Esophagus squamous epithelium (tissue), 5 donors: ENCODE data around the gene ARL5A. TPM values are rescaled to one million over a fixed set of nuclear protein-coding genes. Genes with fewer than 3 reads are reported as not detected.

Experiments
- DNase-seq: peaks from one replicate; lab custom pipeline; 2025; lab: John Stamatoyannopoulos, UW
- H3K27ac ChIP-seq, 4 donors: fragments of 200-600 bp; sonication (generic); one replicate each; pipeline ENCODE4 v1.5.1; 2016 to 2019; ENCODE audit warnings: mild to moderate bottlenecking in 1 of 4
- H3K27me3 ChIP-seq, 4 donors: fragments of 200-600 bp; sonication (generic); 1 replicate in 3 of 4; 2 replicates in 1 of 4; pipeline versions ENCODE4 v1.5.1 to v1.6.0; 2017 to 2021; ENCODE audit warnings: antibody characterized with exemption in 1 of 4
- H3K36me3 ChIP-seq, 3 donors: fragments of 200-600 bp; sonication (generic); one replicate each; pipeline ENCODE4 v1.5.1; 2016 to 2019
- H3K4me1 ChIP-seq, 3 donors: fragments of 200-600 bp; sonication (generic); one replicate each; pipeline ENCODE4 v1.5.1; 2017 to 2019
- H3K4me3 ChIP-seq, 4 donors: fragments of 200-600 bp; sonication (generic); 1 replicate in 3 of 4; 2 replicates in 1 of 4; pipeline ENCODE4 v1.5.1; 2016 to 2019; ENCODE audit warnings: mild to moderate bottlenecking in 2 of 4, moderate library complexity in 1 of 4
- H3K9me3 ChIP-seq, 3 donors: fragments of 200-600 bp; sonication (generic); one replicate each; pipeline ENCODE4 v1.5.1; 2016 to 2019
- POLR2A ChIP-seq, 4 donors: fragments of 450-650 bp; IDR thresholded peaks; one replicate each; pipeline ENCODE4 v1.6.1; 2017; ENCODE audit warnings: antibody characterized with exemption in 4 of 4, mild to moderate bottlenecking in 4 of 4, moderate library complexity in 3 of 4
- WGBS, 2 donors: methylation state at CpG; one replicate each; pipeline ENCODE4 v1.1.5; 2018; 5-methylcytosine and 5-hydroxymethylcytosine counted together
- intact Hi-C: fragments of 100-400 bp; cut with DNase I; formaldehyde crosslinking; loops from one replicate; pipeline ENCODE4 v1.15.0; 2022
- total RNA-seq, 4 donors: library from RNA; depleted of rRNA; stranded (reverse); fragments of >200 nt; gene quantifications; one replicate each; pipeline ENCODE4 v1.1.0, GENCODE V29; 2016
- TF ChIP-seq, protein P1 (sequence below), 6 experiments: fragments of 450-650 bp in 4 of 6; fragments of 200-600 bp in 2 of 6; sonication (generic) in 2 of 6; IDR thresholded peaks; one replicate each; pipeline ENCODE4 v1.5.1; 2016 to 2019; ENCODE audit warnings: antibody characterized with exemption in 6 of 6, mild to moderate bottlenecking in 4 of 6, moderate library complexity in 4 of 6
- donor health status: DM: yes; HTN: yes; CAD: no.

Gene ARL5A
- total RNA-seq, 4 donors from 2014 or later, result 41.8 to 81.5 (median 47.2) TPM

DNA sequence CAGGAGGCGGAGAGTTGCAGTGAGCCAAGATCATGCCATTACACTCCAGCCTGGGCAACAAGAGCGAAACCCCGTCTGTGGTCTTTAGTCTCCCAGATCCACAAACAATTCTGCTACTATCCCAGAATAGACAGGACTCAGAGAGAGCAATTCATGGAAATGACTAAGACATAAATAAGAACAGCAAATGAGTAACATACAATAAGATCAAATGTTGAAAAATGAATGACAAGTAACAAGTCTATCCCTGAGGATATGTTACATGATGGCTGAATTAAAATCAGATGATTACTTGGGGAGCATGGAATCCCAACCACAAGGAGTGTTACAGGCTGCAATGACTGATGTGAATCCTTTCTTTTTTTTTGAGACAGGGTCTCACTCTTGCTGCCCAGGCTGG lies 10.3 kb downstream of the ARL5A start:
- Histone ChIP-seq H3K4me1 (peaks cover 0 to 18% (median 0%) of the 10 kb centered on the region in 3 donors), H3K27me3 (no peaks in the 10 kb centered on the region), H3K27ac (no peak overlapping the region), H3K36me3 (peaks cover 0 to 37% (median 0%) of the 10 kb centered on the region in 3 donors), H3K4me3 (no peak overlapping the region), H3K9me3 (no peaks in the 10 kb centered on the region)
- TF ChIP-seq, protein P1, sequence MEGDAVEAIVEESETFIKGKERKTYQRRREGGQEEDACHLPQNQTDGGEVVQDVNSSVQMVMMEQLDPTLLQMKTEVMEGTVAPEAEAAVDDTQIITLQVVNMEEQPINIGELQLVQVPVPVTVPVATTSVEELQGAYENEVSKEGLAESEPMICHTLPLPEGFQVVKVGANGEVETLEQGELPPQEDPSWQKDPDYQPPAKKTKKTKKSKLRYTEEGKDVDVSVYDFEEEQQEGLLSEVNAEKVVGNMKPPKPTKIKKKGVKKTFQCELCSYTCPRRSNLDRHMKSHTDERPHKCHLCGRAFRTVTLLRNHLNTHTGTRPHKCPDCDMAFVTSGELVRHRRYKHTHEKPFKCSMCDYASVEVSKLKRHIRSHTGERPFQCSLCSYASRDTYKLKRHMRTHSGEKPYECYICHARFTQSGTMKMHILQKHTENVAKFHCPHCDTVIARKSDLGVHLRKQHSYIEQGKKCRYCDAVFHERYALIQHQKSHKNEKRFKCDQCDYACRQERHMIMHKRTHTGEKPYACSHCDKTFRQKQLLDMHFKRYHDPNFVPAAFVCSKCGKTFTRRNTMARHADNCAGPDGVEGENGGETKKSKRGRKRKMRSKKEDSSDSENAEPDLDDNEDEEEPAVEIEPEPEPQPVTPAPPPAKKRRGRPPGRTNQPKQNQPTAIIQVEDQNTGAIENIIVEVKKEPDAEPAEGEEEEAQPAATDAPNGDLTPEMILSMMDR (IDR thresholded peaks at IDR 0.05), result no peak
- intact Hi-C loops, result no loop called here
- WGBS, 2 donors, result 91 to 96% methylated on average over 3 of the region's 3 CpGs
- no peak for DNase-seq

DNA sequence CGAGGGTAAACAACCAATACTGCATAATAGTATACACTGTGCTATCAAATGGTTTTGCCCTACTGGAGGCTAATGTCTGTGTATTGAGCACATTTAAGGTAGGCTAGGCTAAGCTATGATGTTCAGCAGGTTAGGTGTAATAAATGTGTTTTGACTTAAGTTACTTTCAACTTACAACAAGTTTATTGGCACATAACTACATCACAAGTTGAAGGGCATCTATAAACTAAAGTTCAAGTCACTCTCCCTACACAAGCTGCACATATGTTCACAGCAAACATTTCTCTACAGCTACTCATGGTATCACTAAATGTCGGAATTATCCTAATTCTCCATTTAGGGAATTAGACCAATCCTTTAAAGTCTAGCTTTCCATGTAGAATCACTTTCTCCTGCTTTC lies 11.4 kb downstream of the ARL5A start:
- DNase-seq, result no peak
- Histone ChIP-seq H3K36me3 (peaks cover 0 to 48% (median 0%) of the 10 kb centered on the region in 3 donors), H3K4me1 (peaks cover 0 to 12% (median 0%) of the 10 kb centered on the region in 3 donors), H3K9me3 (no peaks in the 10 kb centered on the region), H3K4me3 (no peak overlapping the region), H3K27ac (no peak overlapping the region), H3K27me3 (no peaks in the 10 kb centered on the region)
- TF ChIP-seq, protein P1 (IDR thresholded peaks at IDR 0.05), result no peak
- TF ChIP-seq POLR2A (IDR thresholded peaks at IDR 0.05), result no peak
- intact Hi-C loops, result no loop called here
- WGBS, 2 donors, result 90 to 100% methylated on average over 2 of the region's 2 CpGs

DNA sequence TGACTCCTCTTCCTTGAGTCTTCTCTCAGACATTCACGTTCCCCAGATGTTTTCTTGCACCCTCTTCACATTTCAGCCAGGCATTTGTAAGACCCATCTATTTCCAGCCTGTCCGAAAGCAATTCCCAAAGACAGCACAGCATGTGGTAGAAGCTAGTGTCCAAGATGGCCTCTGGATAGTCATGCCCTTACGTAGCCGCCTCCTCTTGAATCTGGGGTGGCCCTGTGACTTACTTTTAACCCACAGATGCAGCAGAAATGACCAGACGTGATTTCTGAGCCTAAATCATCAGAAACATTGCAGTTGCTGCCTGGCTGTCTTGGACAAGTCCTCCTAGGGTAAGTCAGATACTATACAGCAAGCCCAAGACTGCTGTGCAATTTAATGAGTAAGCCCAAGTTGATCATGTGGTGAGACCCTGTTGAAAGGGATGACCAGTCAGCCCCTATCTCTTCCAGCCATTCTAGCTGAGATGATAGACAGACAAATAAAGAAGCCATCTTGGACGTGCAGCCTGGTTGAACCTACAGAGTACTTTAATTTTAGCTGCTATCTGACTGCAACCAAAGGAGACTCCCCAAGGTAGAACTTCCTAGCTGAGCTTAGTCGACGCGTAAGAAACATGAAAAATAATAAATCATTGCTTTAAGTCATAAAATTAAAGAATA lies 12.3 kb downstream of the ARL5A start:
- peaks cover 0 to 11% (median 0%) of the 10 kb centered on the region in 3 donors for H3K4me1 ChIP-seq
- TF ChIP-seq, protein P1 (IDR thresholded peaks at IDR 0.05), result no peak
- TF ChIP-seq POLR2A (IDR thresholded peaks at IDR 0.05), result no peak
- no peak overlapping the region for H3K27ac ChIP-seq
- H3K27me3 ChIP-seq, result no peaks in the 10 kb centered on the region
- H3K36me3 ChIP-seq, result peaks cover 0 to 57% (median 0%) of the 10 kb centered on the region in 3 donors
- DNase-seq, result no peak
- H3K9me3 ChIP-seq, result no peaks in the 10 kb centered on the region
- intact Hi-C loops, result no loop called here
- 93% methylated on average over 9 of the region's 9 CpGs for WGBS, 2 donors
- no peak overlapping the region for H3K4me3 ChIP-seq

DNA sequence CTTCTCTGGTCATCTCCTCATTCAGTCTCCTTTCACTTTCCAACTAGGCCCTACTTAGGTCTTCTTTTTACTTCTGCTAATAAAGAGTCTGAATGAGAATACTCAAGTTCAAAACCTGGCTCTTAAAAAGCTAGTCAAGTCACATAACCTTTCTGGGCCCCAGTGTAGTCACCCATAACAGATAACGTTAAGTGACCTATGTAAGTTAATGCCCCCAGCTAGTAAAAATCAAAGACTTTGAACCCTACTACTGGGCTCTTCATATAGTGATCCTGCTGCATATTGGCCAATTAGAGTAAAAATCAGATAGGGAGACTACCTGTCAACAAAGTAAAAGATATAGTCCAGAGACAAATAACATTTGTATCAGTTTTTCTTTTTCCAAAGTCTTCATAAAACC lies 17.7 kb downstream of the ARL5A start:
- TF ChIP-seq POLR2A (IDR thresholded peaks at IDR 0.05), result no peak
- TF ChIP-seq, protein P1 (IDR thresholded peaks at IDR 0.05), result no peak
- Histone ChIP-seq H3K36me3 (peaks cover 0 to 86% (median 0%) of the 10 kb centered on the region in 3 donors), H3K4me1 (peaks cover 0 to 6% (median 0%) of the 10 kb centered on the region in 3 donors), H3K9me3 (no peaks in the 10 kb centered on the region), H3K27me3 (no peaks in the 10 kb centered on the region), H3K27ac (no peak overlapping the region), H3K4me3 (no peak overlapping the region)
- WGBS, 2 donors, result 92% methylated on average over 1 of the region's 1 CpG
- no peak for DNase-seq
- intact Hi-C loops, result no loop called here

DNA sequence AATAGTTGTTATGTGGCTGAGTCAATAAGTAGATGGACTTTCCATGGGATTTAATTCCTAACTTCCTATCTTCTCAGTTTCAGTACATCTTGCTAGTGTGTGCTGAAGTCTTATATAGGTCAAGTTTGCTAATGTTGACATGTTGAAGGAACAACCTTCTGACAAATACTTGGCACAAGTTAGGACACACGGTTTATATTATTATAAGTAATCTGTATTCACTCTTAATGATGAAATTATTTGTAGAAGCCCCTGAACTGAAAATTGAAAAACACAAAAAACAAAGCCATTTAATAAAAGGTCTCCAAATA lies 19.2 kb downstream of the ARL5A start:
- Histone ChIP-seq H3K9me3 (no peaks in the 10 kb centered on the region), H3K4me1 (peaks cover 0 to 6% (median 0%) of the 10 kb centered on the region in 3 donors), H3K4me3 (no peak overlapping the region), H3K27me3 (no peaks in the 10 kb centered on the region), H3K36me3 (peaks cover 0 to 86% (median 0%) of the 10 kb centered on the region in 3 donors), H3K27ac (no peak overlapping the region)
- DNase-seq, result no peak
- TF ChIP-seq, protein P1 (IDR thresholded peaks at IDR 0.05), result no peak
- no peak for TF ChIP-seq POLR2A (IDR thresholded peaks at IDR 0.05)
- intact Hi-C loops, result no loop called here
- 67 to 86% methylated on average over 1 of the region's 1 CpG for WGBS, 2 donors
